Erythroblast (primary cell): ENCODE results near the gene CCL18.
"Not testable (repeated sequence)": the region's sequence is repeated elsewhere in the genome, so short reads cannot be mapped to it uniquely, and the experiment has no call there.

ENCODE experiments used
- DNase-seq, 2 experiments: peaks; one replicate each; lab custom pipeline; 2025; lab: John Stamatoyannopoulos, UW
- GATA1 ChIP-seq: IDR thresholded peaks from 2 replicates; pipeline ENCODE4 v1.6.1; 2011; ENCODE audit warnings: low read depth, mild to moderate bottlenecking, control low read depth, low read length, moderate library complexity
- POLR2A ChIP-seq: IDR thresholded peaks from 2 replicates; pipeline ENCODE4 v1.6.1; 2011; ENCODE audit warnings: mild to moderate bottlenecking, low read length

The CCL18 gene

DNA sequence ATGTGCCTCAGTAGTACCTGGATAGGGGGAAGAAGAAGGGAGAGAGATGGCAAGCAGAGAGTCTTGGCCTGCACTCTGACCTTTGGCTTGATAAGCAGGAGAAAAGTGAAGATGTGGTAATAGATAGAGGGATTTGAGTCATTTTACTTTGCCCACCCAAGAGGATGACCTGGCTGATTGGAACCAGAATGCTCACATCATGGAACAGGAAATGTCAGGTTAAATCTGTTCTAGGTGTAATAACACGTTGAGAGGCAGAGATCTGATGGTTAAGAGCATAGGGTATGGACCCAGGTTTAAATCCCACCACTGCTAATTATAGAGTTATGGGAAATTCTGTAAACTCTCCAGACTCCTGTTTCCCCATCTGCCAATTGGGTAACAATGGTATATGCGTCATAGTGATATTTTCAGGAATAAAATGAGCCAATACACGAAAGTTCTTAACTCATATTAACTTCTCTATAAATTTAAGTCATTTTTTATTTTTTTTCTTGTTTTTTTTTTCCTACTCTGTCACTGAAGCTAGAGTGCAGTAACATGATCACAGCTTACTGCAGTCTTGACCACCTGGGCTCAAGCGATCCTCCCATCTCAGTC lies 8.1 kb upstream of the CCL18 start:
- DNase-seq: no peak
- TF ChIP-seq GATA1 (no peak), POLR2A (no peak)

- DNase-seq: no peak
- TF ChIP-seq POLR2A (no peak), GATA1 (no peak)
These were observed 6.2 kb upstream of the CCL18 start for GRCh38 chr17:36057911-36058310.

DNA sequence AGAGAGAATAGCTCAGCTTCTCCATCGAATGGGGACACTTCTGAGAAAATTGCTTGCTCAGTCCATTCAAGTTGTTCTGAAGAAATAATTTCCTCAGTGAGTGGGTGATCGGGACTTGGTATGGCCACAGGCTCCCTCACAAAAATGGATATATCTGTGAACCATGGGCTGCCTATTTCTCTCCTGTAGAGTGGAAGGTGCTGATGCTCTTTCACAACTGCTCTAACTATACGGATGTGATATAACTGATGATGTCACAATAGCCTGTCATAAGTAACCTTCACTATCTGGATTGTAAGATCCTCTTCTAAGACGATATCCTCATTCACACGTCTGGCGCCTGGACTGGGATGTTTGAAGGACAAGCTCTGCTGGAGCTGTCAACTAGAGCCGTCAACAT lies 4.7 kb upstream of the CCL18 start:
- TF ChIP-seq GATA1 (no peak), POLR2A (no peak)
- DNase-seq: no peak

- no peak for TF ChIP-seq GATA1
- TF ChIP-seq POLR2A: no peak
- no peak for DNase-seq
These were observed 3.3 kb upstream of the CCL18 start for GRCh38 chr17:36060816-36061215.

- no peak for DNase-seq
- peak; percentile 48 for TF ChIP-seq POLR2A
- TF ChIP-seq GATA1: no peak
These were observed 2.4 kb downstream of the CCL18 start for GRCh38 chr17:36066365-36066985.

DNA sequence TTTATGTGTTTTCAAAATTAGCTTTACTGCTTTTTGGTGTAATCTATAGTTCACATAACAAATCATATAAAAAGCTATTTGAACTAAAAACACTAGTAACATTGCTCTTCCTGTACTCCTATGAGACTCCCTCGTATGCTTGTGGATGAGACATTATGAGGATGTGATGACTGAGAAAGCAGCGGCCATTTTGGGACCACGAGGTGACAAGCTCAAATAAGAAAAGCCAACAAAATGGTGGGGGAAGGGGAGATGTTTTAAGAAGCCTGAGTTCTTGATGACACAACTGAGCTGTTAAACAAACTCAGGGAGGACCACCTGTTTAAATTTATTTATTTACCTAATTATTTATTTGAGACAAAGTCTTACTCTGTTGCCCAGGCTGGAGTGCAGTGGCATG lies 4.5 kb downstream of the CCL18 start:
- no peak for DNase-seq
- TF ChIP-seq GATA1: no peak

DNA sequence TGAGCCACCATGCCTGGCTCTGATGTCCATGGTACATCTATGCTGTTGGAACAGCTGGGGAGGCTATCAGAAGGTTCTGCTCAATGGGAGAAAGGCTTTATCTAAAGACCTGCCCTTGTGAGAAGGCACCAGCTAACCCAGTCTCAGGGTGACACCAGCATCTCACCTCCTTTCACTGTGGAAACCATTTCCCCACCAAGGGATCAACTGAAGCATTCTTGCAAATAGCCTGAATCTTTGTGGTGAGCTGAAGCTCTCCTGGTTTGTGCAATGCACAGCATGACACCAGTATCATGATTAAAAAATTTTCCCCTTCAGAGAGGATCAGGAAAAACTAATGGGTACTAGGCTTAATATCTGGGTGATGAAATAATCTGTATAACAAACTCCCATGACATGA lies 5.1 kb downstream of the CCL18 start:
- DNase-seq: no peak
- TF ChIP-seq POLR2A (no peak), GATA1 (no peak)

DNA sequence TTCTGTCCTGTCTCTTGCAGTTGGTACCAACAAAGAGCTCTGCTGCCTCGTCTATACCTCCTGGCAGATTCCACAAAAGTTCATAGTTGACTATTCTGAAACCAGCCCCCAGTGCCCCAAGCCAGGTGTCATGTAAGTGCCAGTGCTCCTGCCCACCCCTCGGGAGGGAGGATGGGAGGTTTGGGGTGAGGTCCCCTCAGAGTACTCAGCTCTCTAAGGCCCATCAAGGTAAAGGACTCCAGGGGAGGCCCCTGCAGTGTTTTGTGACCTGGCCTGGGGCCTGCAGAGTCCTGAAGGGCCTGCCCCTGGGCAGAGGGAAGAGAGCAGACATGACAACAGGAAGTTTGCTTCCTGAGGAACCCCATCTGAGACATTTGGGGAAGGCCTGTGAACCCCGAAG lies 6.4 kb downstream of the CCL18 start:
- no peak for TF ChIP-seq GATA1
- DNase-seq: no peak

- no peak for TF ChIP-seq GATA1
- peak; percentile 28 for TF ChIP-seq POLR2A
- DNase-seq: no peak
These were observed 7.7 kb downstream of the CCL18 start for GRCh38 chr17:36071751-36072150.

DNA sequence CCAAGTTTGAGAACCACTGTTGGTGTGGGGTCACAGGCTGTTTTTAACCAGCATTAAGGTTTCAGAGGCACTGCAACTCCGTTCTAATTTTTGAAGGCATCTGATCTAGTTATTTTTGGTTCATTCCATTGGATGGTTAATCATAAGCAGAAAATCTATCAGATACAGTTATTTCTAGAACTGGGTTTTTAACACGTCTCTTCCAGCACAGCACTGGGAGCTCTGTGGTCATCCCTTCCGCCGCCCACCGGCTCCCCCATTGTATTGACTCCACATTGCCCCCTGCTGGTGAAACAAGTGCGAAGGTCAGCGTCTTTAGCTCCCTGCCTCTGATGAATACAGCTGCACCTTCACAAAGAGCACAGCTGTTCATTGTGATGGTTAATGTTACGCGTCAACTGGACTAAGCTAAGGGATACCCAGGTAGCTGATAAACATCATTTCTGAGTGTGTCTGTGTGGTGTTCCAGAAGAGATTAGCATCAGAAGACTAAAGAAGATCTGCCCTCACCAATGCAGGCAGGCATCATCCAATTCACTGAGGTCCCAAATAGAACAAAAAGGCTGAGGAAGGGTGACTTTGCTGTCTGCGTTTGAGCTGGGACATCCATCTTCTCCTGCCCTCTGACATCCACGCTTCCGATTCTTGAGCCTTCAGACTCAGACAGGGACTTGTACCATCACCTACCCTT lies 8.5 kb downstream of the CCL18 start:
- no peak for TF ChIP-seq POLR2A
- DNase-seq: peak; percentile 62 to 71

- no peak for DNase-seq
- TF ChIP-seq GATA1: no peak
- TF ChIP-seq POLR2A: no peak
These were observed 10.3 kb downstream of the CCL18 start for GRCh38 chr17:36074365-36074764.

GRCh38 chr17:36081681-36082471 lies 17.8 kb downstream of the CCL18 start:
- not testable (repeated sequence) for DNase-seq

DNA sequence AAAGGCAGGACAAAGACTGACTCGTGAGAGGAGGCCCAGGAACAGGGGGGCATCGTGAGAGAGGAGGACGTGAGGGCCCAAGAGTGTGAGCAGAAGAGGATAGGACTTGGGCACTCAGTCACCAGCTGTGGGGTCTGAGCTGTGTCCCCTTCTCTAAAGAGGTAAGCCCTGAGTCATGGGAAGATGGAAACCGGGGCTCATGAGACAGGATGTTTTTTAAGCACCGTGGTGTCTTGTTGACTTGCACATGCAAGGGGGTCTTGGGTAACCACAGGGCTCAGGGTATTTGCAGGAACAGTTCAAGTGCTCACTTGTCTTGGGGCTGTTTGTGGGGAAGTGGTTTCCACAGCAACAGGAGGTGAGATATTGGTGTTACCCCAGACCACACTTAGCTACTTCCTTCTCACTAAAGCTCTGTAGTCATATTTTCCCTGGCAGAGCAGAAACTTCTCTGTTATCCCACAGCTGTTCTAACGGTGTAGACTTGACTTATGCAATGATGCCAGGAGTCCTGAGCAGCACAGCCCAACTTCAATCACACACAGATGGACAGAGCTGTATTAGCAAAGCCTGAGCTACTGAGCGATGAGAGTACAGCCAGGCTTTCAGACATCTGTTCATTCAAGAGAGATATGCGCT lies 18.5 kb downstream of the CCL18 start:
- DNase-seq: not testable (repeated sequence)

GRCh38 chr17:36083691-36084090 lies 19.6 kb downstream of the CCL18 start:
- DNase-seq: not testable (repeated sequence)
